Measurements from ENCODE around the gene DNAH14.
"Not testable (repeated sequence)": the region's sequence is repeated elsewhere in the genome, so short reads cannot be mapped to it uniquely, and the experiment has no call there.

DNA sequence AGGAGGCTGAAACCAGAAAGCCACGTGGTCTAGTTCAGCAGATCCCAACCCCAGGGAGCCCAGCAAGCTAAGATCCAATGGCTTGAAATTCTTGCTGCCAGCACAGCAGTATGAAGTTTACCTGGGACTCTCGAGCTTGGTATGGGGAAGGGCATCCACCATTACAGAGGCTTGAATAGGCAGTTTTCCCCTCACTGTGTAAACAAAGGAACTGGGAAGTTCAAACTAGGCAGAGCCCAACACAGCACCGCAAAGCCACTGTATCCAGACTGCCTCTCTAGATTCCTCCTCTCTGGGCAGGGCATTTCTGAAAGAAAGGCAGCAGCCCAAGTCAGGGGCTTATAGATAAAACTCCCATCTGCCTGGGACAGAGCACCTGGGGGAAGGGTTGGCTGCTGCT, 280.7 kb downstream of the DNAH14 start:
- TF ChIP-seq, protein P1, sequence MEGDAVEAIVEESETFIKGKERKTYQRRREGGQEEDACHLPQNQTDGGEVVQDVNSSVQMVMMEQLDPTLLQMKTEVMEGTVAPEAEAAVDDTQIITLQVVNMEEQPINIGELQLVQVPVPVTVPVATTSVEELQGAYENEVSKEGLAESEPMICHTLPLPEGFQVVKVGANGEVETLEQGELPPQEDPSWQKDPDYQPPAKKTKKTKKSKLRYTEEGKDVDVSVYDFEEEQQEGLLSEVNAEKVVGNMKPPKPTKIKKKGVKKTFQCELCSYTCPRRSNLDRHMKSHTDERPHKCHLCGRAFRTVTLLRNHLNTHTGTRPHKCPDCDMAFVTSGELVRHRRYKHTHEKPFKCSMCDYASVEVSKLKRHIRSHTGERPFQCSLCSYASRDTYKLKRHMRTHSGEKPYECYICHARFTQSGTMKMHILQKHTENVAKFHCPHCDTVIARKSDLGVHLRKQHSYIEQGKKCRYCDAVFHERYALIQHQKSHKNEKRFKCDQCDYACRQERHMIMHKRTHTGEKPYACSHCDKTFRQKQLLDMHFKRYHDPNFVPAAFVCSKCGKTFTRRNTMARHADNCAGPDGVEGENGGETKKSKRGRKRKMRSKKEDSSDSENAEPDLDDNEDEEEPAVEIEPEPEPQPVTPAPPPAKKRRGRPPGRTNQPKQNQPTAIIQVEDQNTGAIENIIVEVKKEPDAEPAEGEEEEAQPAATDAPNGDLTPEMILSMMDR (IDR thresholded peaks at IDR 0.05; ENCODE audit: extremely low read depth in 1 of 2, insufficient read depth in 1 of 2, low read depth in 1 of 2, low read length in 2 of 2), result not testable (repeated sequence)
- TF ChIP-seq POLR2AphosphoS5 (IDR thresholded peaks at IDR 0.05; ENCODE audit: insufficient read depth, low read depth, low read length); JUN (IDR thresholded peaks at IDR 0.05; ENCODE audit: borderline replicate concordance, insufficient read depth, insufficient read length, low read depth); EZH2 (IDR thresholded peaks at IDR 0.05; ENCODE audit: borderline replicate concordance, low read depth, low read length, severe bottlenecking); POLR2A (IDR thresholded peaks at IDR 0.05; ENCODE audit: low read depth, low read length): not testable (repeated sequence)
- TF ChIP-seq, protein P2, sequence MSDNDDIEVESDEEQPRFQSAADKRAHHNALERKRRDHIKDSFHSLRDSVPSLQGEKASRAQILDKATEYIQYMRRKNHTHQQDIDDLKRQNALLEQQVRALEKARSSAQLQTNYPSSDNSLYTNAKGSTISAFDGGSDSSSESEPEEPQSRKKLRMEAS (IDR thresholded peaks at IDR 0.05; ENCODE audit: insufficient read depth, insufficient read length), result not testable (repeated sequence)

Measured in endothelial cell of umbilical vein (primary cell).